Esophagus muscularis mucosa (tissue), 4 donors: Measurements from ENCODE around the gene BAD. TPM values are rescaled to one million over a fixed set of nuclear protein-coding genes. Genes with fewer than 3 reads are reported as not detected.

Source experiments
- DNase-seq: peaks from one replicate; pipeline ENCODE4 v3.0.0-alpha.2; 2017; ENCODE audit errors: extremely low spot score
- H3K27ac ChIP-seq, 4 donors: fragments of 200-600 bp; sonication (generic); replicated peaks in 1 of 4; 1 replicate in 3 of 4; 2 replicates in 1 of 4; pipeline ENCODE4 v1.5.1; 2016 to 2019; ENCODE audit warnings: mild to moderate bottlenecking in 1 of 4
- H3K27me3 ChIP-seq, 4 donors: fragments of 200-600 bp; sonication (generic); one replicate each; pipeline versions ENCODE4 v1.5.1 to v1.6.0; 2016 to 2019
- H3K36me3 ChIP-seq, 4 donors: fragments of 200-600 bp; sonication (generic); one replicate each; pipeline ENCODE4 v1.5.1; 2016 to 2019
- H3K4me1 ChIP-seq, 4 donors: fragments of 200-600 bp; sonication (generic); one replicate each; pipeline ENCODE4 v1.5.1; 2016 to 2019
- H3K4me3 ChIP-seq, 4 donors: fragments of 200-600 bp; sonication (generic); 1 replicate in 2 of 4; 2 replicates in 2 of 4; pipeline ENCODE4 v1.5.1; 2016 to 2019; ENCODE audit warnings: mild to moderate bottlenecking in 4 of 4, moderate library complexity in 1 of 4
- H3K9me3 ChIP-seq, 4 donors: fragments of 200-600 bp; sonication (generic); 1 replicate in 3 of 4; 2 replicates in 1 of 4; pipeline ENCODE4 v1.5.1; 2016 to 2019
- CTCF ChIP-seq, 3 experiments: fragments of 200-600 bp in 2 of 3; fragments of 450-650 bp in 1 of 3; sonication (generic) in 2 of 3; IDR thresholded peaks; one replicate each; pipeline ENCODE4 v1.5.1; 2017 to 2019; ENCODE audit warnings: antibody characterized with exemption in 3 of 3, mild to moderate bottlenecking in 2 of 3, moderate library complexity in 1 of 3
- EP300 ChIP-seq: sonication (generic); formaldehyde crosslinking; IDR thresholded peaks from one replicate; pipeline ENCODE4 v1.6.1; 2017; ENCODE audit warnings: antibody characterized with exemption
- POLR2A ChIP-seq: fragments of 450-650 bp; IDR thresholded peaks from one replicate; pipeline ENCODE4 v1.6.1; 2017; ENCODE audit warnings: antibody characterized with exemption, moderate library complexity, mild to moderate bottlenecking, low read depth
- POLR2AphosphoS5 ChIP-seq, 2 donors: sonication (generic); formaldehyde crosslinking; IDR thresholded peaks; one replicate each; pipeline ENCODE4 v1.6.1; 2017; ENCODE audit warnings: antibody characterized with exemption in 2 of 2
- WGBS: methylation state at CpG from one replicate; pipeline ENCODE4 v1.1.5; 2018; 5-methylcytosine and 5-hydroxymethylcytosine counted together
- intact Hi-C: fragments of 100-400 bp; cut with DNase I; formaldehyde crosslinking; loops from one replicate; pipeline ENCODE4 v1.15.1; 2023
- total RNA-seq, 4 donors: library from RNA; depleted of rRNA; stranded (reverse); fragments of >200 nt; gene quantifications; one replicate each; pipeline versions ENCODE4 v1.1.0 to v1.2.1, GENCODE V29; 2016

BAD gene
- total RNA-seq, 4 donors from 2014 or later, result 99.3 to 138 (median 122) TPM

DNA sequence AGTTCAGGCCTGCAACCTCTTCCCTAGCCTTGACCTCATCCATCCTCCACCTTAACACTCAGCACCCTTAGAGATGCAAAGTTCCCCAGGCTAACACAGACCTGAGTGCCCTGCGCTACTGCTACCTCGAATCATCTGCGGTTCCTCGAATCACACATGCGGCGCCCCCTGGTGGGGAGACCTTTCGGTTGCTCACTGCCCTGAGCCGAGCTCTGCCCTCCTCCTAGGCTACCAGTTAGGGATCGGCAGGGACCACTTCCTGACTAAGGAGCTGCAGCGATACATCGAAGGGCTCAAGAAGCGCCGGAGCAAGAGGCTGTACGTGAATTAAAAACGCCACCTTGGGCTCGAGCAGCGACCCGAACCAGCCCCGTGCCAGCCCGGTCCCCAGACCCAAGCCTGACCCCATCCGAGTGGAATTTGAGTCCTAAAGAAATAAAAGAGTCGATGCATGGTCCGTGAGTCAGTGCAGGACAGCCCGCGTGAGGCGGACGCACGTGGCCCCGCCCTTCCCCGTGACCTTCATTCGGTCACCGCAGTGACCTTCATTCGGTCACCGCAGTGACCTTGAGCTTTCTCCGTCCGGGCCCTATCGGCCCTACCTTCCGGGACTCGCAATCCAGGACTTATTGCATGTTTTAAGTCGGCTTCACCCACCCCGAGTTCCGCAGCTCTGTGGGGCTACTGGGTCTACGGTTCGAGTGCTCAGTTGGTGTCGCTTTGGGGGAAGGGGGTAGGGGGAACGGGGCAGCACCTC lies 20.0 kb upstream of the BAD start:
- Histone ChIP-seq H3K4me3 (peak overlapping the region; percentile 69 to 84 (median 78)), H3K36me3 (peaks cover 0 to 5% (median 0%) of the 10 kb centered on the region in 4 donors), H3K9me3 (no peaks in the 10 kb centered on the region), H3K27ac (peak overlapping the region; percentile 86 to 98 (median 92)), H3K27me3 (peaks cover 0 to 39% (median 16%) of the 10 kb centered on the region in 4 donors), H3K4me1 (peaks cover 31 to 61% (median 58%) of the 10 kb centered on the region in 4 donors)
- intact Hi-C loops, result loop anchor here (5.0 kb wide), 1 partner anchor 37 kb away; no protein-coding TSS in a partner anchor
- WGBS, result 0% methylated on average over 30 of the region's 46 CpGs
- DNase-seq, result peak; percentile 98
- peak; percentile 82 to 88 (median 88) for TF ChIP-seq CTCF (IDR thresholded peaks at IDR 0.05)
- no peak for TF ChIP-seq EP300
- no peak for TF ChIP-seq POLR2A
- peak; percentile 39 to 42 for TF ChIP-seq POLR2AphosphoS5 (IDR thresholded peaks at IDR 0.05)

- WGBS, result 53% methylated on average over 3 of the region's 5 CpGs
- Histone ChIP-seq H3K9me3 (no peaks in the 10 kb centered on the region), H3K4me3 (peak overlapping the region; percentile 69 to 84 (median 78)), H3K27ac (peak overlapping the region; percentile 86 to 98 (median 92)), H3K4me1 (peaks cover 36 to 66% (median 63%) of the 10 kb centered on the region in 4 donors), H3K27me3 (peaks cover 0 to 44% (median 19%) of the 10 kb centered on the region in 4 donors), H3K36me3 (peaks cover 0 to 2% (median 0%) of the 10 kb centered on the region in 4 donors)
- intact Hi-C loops, result loop anchor here (5.0 kb wide), 1 partner anchor 37 kb away; no protein-coding TSS in a partner anchor
- DNase-seq, result no peak
- TF ChIP-seq POLR2AphosphoS5 (IDR thresholded peaks at IDR 0.05) (no peak), POLR2A (no peak), CTCF (IDR thresholded peaks at IDR 0.05) (no peak), EP300 (no peak)
These were observed 19.5 kb upstream of the BAD start for GRCh38 chr11:64304032-64304315.

DNA sequence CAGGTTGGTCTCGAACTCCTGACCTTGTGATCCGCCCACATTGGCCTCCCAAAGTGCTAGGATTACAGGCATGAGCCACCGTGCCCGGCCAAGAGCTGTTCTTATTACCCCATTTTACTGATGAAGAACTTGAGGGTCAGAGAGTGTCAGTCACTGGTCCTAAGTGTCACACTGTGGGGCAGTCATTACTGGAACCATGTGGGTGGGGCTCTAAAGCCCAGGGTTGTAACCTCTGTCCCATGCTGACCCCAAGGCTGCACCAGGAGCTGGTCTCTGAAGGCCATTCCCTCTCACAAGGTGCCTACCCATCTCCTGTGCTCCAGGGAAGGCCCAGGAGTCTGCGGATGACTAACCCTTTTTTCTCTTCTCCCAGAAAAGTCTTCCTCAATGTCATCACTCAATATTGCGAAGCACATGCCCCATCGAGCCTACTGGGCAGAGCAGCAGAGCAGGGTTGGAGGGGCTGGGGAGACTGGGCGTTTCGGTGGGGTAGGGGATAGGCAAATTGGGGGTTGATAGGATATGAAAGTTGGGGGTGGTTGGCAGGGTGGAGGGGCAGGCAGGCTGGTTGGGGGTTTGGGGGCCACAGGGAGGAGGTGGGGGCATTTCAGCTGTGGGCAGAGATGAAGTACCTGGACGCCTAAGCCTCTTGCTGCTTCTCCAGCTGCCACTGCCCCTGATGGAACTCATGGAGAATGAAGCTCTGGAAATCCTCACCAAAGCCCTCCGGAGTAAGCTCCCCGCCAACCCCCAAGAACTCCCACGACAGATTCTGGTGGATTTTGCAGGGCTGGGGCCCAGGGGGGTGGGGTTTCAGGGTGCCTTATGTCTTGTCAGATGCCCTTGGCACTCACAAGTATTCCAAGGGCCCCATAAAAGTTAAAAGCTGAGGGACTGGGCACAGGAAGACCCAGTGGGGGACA lies 18.9 kb upstream of the BAD start:
- intact Hi-C loops, result loop anchor here (5.0 kb wide), 1 partner anchor 36 kb away; no protein-coding TSS in a partner anchor
- H3K27ac ChIP-seq, result peak overlapping the region; percentile 86 to 98 (median 92)
- H3K4me3 ChIP-seq, result peak overlapping the region in 3 of 4 donors; percentile 69 to 79 (median 77)
- 81% methylated on average over 9 of the region's 13 CpGs for WGBS
- no peaks in the 10 kb centered on the region for H3K9me3 ChIP-seq
- peaks cover 3 to 50% (median 22%) of the 10 kb centered on the region in 4 donors for H3K27me3 ChIP-seq
- no peak for DNase-seq
- H3K36me3 ChIP-seq, result no peaks in the 10 kb centered on the region
- TF ChIP-seq POLR2A (no peak), POLR2AphosphoS5 (IDR thresholded peaks at IDR 0.05) (no peak), EP300 (no peak), CTCF (IDR thresholded peaks at IDR 0.05) (no peak)
- peaks cover 37 to 70% (median 65%) of the 10 kb centered on the region in 4 donors for H3K4me1 ChIP-seq

- Histone ChIP-seq H3K4me3 (peak within 1 kb of the TSS; percentile 52 to 61 (median 53)), H3K4me1 (peaks cover 28 to 50% (median 45%) of the 10 kb centered on the region in 4 donors), H3K36me3 (no peaks in the 10 kb centered on the region), H3K9me3 (no peaks in the 10 kb centered on the region), H3K27ac (peak within 1 kb of the TSS in 3 of 4 donors; percentile 23 to 57 (median 52)), H3K27me3 (peaks cover 7 to 84% (median 49%) of the 10 kb centered on the region in 4 donors)
- DNase-seq, result no peak
- intact Hi-C loops, result loop anchor here (5.0 kb wide), 2 partner anchors 33 to 98 kb away; no protein-coding TSS in a partner anchor
- no peak for TF ChIP-seq POLR2AphosphoS5 (IDR thresholded peaks at IDR 0.05)
- TF ChIP-seq POLR2A, result no peak
- TF ChIP-seq CTCF (IDR thresholded peaks at IDR 0.05), result no peak
- TF ChIP-seq EP300, result no peak
- WGBS, result 22% methylated on average over 37 of the region's 54 CpGs
These were observed 15.6 kb upstream of the BAD start, which contains the start of gene CATSPERZ for GRCh38 chr11:64299847-64300648. Gene CATSPERZ (plus strand): TSS chr11:64300358. CDS start chr11:64300411, 53 bp downstream.
